Omental fat pad (tissue), 4 donors: Measurements from ENCODE around the gene MGAT3. TPM values are rescaled to one million over a fixed set of nuclear protein-coding genes. Genes with fewer than 3 reads are reported as not detected.
A peak's percentile ranks its signal among the peaks of the same experiment; 100 is the strongest.
"Not testable (repeated sequence)": the region's sequence is repeated elsewhere in the genome, so short reads cannot be mapped to it uniquely, and the experiment has no call there.

Experiments
- ATAC-seq: fragments of 150-250 bp; one replicate; pipeline ENCODE4 v1.9.1; 2016; ENCODE audit warnings: mild to moderate bottlenecking, moderate library complexity; ENCODE audit not compliant: low FRiP score
- DNase-seq: peaks from one replicate; pipeline ENCODE4 v3.0.0-alpha.2; 2019; ENCODE audit warnings: low spot score
- CTCF ChIP-seq, 3 donors: fragments of 450-650 bp; IDR thresholded peaks; one replicate each; pipeline ENCODE4 v1.5.1; 2016 to 2017; ENCODE audit warnings: antibody characterized with exemption in 3 of 3, mild to moderate bottlenecking in 3 of 3, moderate library complexity in 2 of 3
- total RNA-seq, 4 donors: library from RNA; depleted of rRNA; stranded (reverse); fragments of >200 nt; gene quantifications; one replicate each; pipeline ENCODE4 v1.1.0, GENCODE V29; 2016

MGAT3 gene
- total RNA-seq, 4 donors from 2014 or later, result 4.1 to 23.5 (median 9.9) TPM

GRCh38 chr22:39515266-39516050 is 58.6 kb downstream of the MGAT3 start:
- DNase-seq (no peak), ATAC-seq (no peak)
- no peak for TF ChIP-seq CTCF (IDR thresholded peaks at IDR 0.05)

- ATAC-seq, result no peak
- no peak for DNase-seq
- TF ChIP-seq CTCF (IDR thresholded peaks at IDR 0.05), result no peak
These were observed 60.7 kb downstream of the MGAT3 start for GRCh38 chr22:39517470-39517869.

- no peak for TF ChIP-seq CTCF (IDR thresholded peaks at IDR 0.05)
- ATAC-seq (no peak), DNase-seq (no peak)
These were observed 61.5 kb downstream of the MGAT3 start for GRCh38 chr22:39518144-39518786.

- TF ChIP-seq CTCF (IDR thresholded peaks at IDR 0.05), result no peak
- no peak for DNase-seq
- peak; percentile 17 for ATAC-seq
These were observed 62.3 kb downstream of the MGAT3 start for GRCh38 chr22:39518996-39519680.

GRCh38 chr22:39519681-39520225 is 62.9 kb downstream of the MGAT3 start:
- no peak for TF ChIP-seq CTCF (IDR thresholded peaks at IDR 0.05)
- DNase-seq, result no peak
- ATAC-seq, result peak; percentile 91

GRCh38 chr22:39520226-39521105 is 63.7 kb downstream of the MGAT3 start, which contains the start of gene ATF4:
Gene ATF4 (plus strand): TSS chr22:39520562. CDS start chr22:39521446, 884 bp downstream.
- DNase-seq (peak; percentile 93), ATAC-seq (peak; percentile 62)
- no peak for TF ChIP-seq CTCF (IDR thresholded peaks at IDR 0.05)

GRCh38 chr22:39521106-39521885 is 64.5 kb downstream of the MGAT3 start:
- ATAC-seq, DNase-seq: not testable (repeated sequence)

GRCh38 chr22:39522091-39522490 is 65.3 kb downstream of the MGAT3 start:
- not testable (repeated sequence) for DNase-seq, ATAC-seq
